GM10266 (cell line): Measurements from ENCODE around the gene ARHGAP6.
A peak's percentile ranks its signal among the peaks of the same experiment; 100 is the strongest.

ENCODE experiments used
- DNase-seq: peaks from one replicate; pipeline ENCODE4 v3.0.0; 2012; ENCODE audit errors: extremely low spot score
- CTCF ChIP-seq: IDR thresholded peaks from 2 replicates; pipeline ENCODE4 v1.5.1; 2012; ENCODE audit warnings: mild to moderate bottlenecking, low read depth; ENCODE audit not compliant: control insufficient read depth, insufficient read depth; ENCODE audit errors: missing control alignments

Gene ARHGAP6

GRCh38 chrX:11665168-11666111, at the start of gene ARHGAP6:
Gene ARHGAP6, minus strand, starts transcription at chrX:11665920. Its CDS starts 1,092 bp downstream, at chrX:11664828.
- no peak for TF ChIP-seq CTCF
- peak; percentile 8 for DNase-seq

- TF ChIP-seq CTCF: no peak
- DNase-seq: no peak
Observed at GRCh38 chrX:11704725-11705495, 39.2 kb upstream of the ARHGAP6 start.

- no peak for TF ChIP-seq CTCF
- no peak for DNase-seq
Observed at GRCh38 chrX:11703855-11704254, 38.1 kb upstream of the ARHGAP6 start.

- DNase-seq: no peak
- no peak for TF ChIP-seq CTCF
Observed at GRCh38 chrX:11702965-11703631, 37.4 kb upstream of the ARHGAP6 start.

GRCh38 chrX:11702420-11702819, 36.7 kb upstream of the ARHGAP6 start:
- TF ChIP-seq CTCF: no peak
- DNase-seq: no peak

GRCh38 chrX:11698702-11699101, 33.0 kb upstream of the ARHGAP6 start:
- no peak for TF ChIP-seq CTCF
- no peak for DNase-seq
